GM10248 (cell line): Measurements from ENCODE around the gene GRAMD1B.

Experiments used
- CTCF ChIA-PET: fragments of 300-600 bp; sonication (Branson Sonifier 250); formaldehyde crosslinking; extraction: SDS; loops from one replicate; lab custom pipeline; 2021; ENCODE audit warnings: antibody characterized with exemption; lab: Yijun Ruan, JAX
- POLR2A ChIA-PET: fragments of 350-650 bp; sonication (Branson Sonifier 250); formaldehyde crosslinking; extraction: SDS; loops from one replicate; lab custom pipeline; 2020; ENCODE audit warnings: antibody characterized with exemption; lab: Yijun Ruan, JAX
- DNase-seq: peaks from one replicate; pipeline ENCODE4 v3.0.0; 2012; ENCODE audit errors: extremely low spot score
- CTCF ChIP-seq: IDR thresholded peaks from 2 replicates; pipeline ENCODE4 v1.5.1; 2012; ENCODE audit warnings: mild to moderate bottlenecking, low read depth; ENCODE audit errors: extremely low read depth, missing control alignments, control extremely low read depth

GRAMD1B gene

GRCh38 chr11:123670081-123670480 lies 240.0 kb downstream of the GRAMD1B start:
- no peak for DNase-seq
- no peak for TF ChIP-seq CTCF
- ChIA-PET CTCF (interaction anchor here (0.8 to 2.6 kb wide), 3 partner anchors 18 to 41 kb away, joined by 3 to 9 read pairs (median 4); no protein-coding TSS in a partner anchor), POLR2A (no interaction called here)

- no peak for DNase-seq
- ChIA-PET CTCF (interaction anchor here (1.2 to 2.6 kb wide), 6 partner anchors 9 to 36 kb away, joined by 3 to 9 read pairs (median 6); no protein-coding TSS in a partner anchor), POLR2A (no interaction called here)
- TF ChIP-seq CTCF = no peak
Measured at GRCh38 chr11:123671534-123671933, 241.5 kb downstream of the GRAMD1B start.

- CTCF ChIA-PET = interaction anchor here (1.2 to 2.6 kb wide), 6 partner anchors 8 to 35 kb away, joined by 3 to 10 read pairs (median 6); no protein-coding TSS in a partner anchor
- TF ChIP-seq CTCF = no peak
- POLR2A ChIA-PET = no interaction called here
- DNase-seq = no peak
Measured at GRCh38 chr11:123672568-123672967, 242.5 kb downstream of the GRAMD1B start.

GRCh38 chr11:123674297-123674696 lies 244.2 kb downstream of the GRAMD1B start:
- no peak for TF ChIP-seq CTCF
- ChIA-PET POLR2A (no interaction called here), CTCF (interaction anchor here (1.3 to 2.4 kb wide), 3 partner anchors 9 to 34 kb away, joined by 3 to 10 read pairs (median 3); no protein-coding TSS in a partner anchor)
- no peak for DNase-seq
